GM23338 (cell line): ENCODE data around the gene SCN4B. TPM values are rescaled to one million over a fixed set of nuclear protein-coding genes. Genes with fewer than 3 reads are reported as not detected.

ENCODE experiments used
- ATAC-seq: fragments of 200-7000 bp; cut with Tn5 transposase; 3 replicates; pipeline ENCODE4 v1.9.1; 2020
- DNase-seq: peaks from one replicate; pipeline ENCODE4 v3.0.0-alpha.2; 2015; ENCODE audit warnings: low spot score
- H2AFZ ChIP-seq: fragments of 200-600 bp; sonication (generic); 2 replicates; pipeline ENCODE4 v1.8.0; 2016; ENCODE audit warnings: antibody characterized with exemption, mild to moderate bottlenecking, moderate library complexity
- H3F3A ChIP-seq: fragments of 200-600 bp; sonication (generic); replicated peaks from 2 replicates; pipeline ENCODE4 v1.8.0; 2017; ENCODE audit warnings: antibody characterized with exemption, mixed run types, low read depth
- H3K27ac ChIP-seq: fragments of 200-600 bp; sonication (generic); 2 replicates; pipeline ENCODE4 v1.6.1; 2016; ENCODE audit warnings: low read depth
- H3K27me3 ChIP-seq: fragments of 200-600 bp; sonication (generic); 2 replicates; pipeline ENCODE4 v1.8.0; 2016; ENCODE audit warnings: mild to moderate bottlenecking, mixed run types, moderate library complexity; ENCODE audit not compliant: insufficient read depth
- H3K36me3 ChIP-seq: fragments of 200-600 bp; sonication (generic); 2 replicates; pipeline ENCODE4 v1.8.0; 2016; ENCODE audit warnings: mild to moderate bottlenecking; ENCODE audit not compliant: insufficient read depth
- H3K4me1 ChIP-seq: fragments of 200-600 bp; sonication (generic); 2 replicates; pipeline ENCODE4 v1.8.0; 2016; ENCODE audit warnings: mild to moderate bottlenecking, moderate library complexity; ENCODE audit not compliant: insufficient read depth
- H3K4me2 ChIP-seq: fragments of 200-600 bp; sonication (generic); 2 replicates; pipeline ENCODE4 v1.7.1; 2017; ENCODE audit warnings: mixed run types
- H3K4me3 ChIP-seq: fragments of 200-600 bp; sonication (generic); 2 replicates; pipeline ENCODE4 v1.6.1; 2016; ENCODE audit warnings: mixed run types
- H3K79me2 ChIP-seq: fragments of 200-600 bp; sonication (generic); replicated peaks from 2 replicates; pipeline ENCODE4 v1.8.0; 2017; ENCODE audit warnings: mild to moderate bottlenecking; ENCODE audit not compliant: insufficient read depth
- H3K9me2 ChIP-seq: fragments of 200-600 bp; sonication (generic); 2 replicates; pipeline ENCODE4 v1.8.0; 2017; ENCODE audit not compliant: insufficient read depth
- H4K20me1 ChIP-seq: fragments of 200-600 bp; sonication (generic); replicated peaks from 2 replicates; pipeline ENCODE4 v1.8.0; 2017; ENCODE audit warnings: mild to moderate bottlenecking; ENCODE audit not compliant: insufficient read depth
- H3K27ac Mint-ChIP-seq: 2 replicates; pipeline ENCODE4 v1.8.0; 2020; ENCODE audit warnings: inconsistent platforms, mild to moderate bottlenecking, moderate library complexity, mixed read lengths
- H3K27me3 Mint-ChIP-seq: 3 replicates; pipeline ENCODE4 v1.8.0; 2022; ENCODE audit warnings: low read depth, mild to moderate bottlenecking, moderate library complexity, mixed read lengths, inconsistent platforms; ENCODE audit not compliant: insufficient read depth, poor library complexity
- H3K36me3 Mint-ChIP-seq: 3 replicates; pipeline ENCODE4 v1.8.0; 2021; ENCODE audit warnings: low read depth, mild to moderate bottlenecking, inconsistent platforms, moderate library complexity, mixed read lengths
- H3K4me1 Mint-ChIP-seq: 3 replicates; pipeline ENCODE4 v1.8.0; 2020; ENCODE audit warnings: mild to moderate bottlenecking, inconsistent platforms, mixed read lengths
- H3K4me3 Mint-ChIP-seq: 3 replicates; pipeline ENCODE4 v1.8.0; 2021; ENCODE audit warnings: moderate library complexity, mild to moderate bottlenecking, inconsistent platforms, mixed read lengths
- H3K9me3 Mint-ChIP-seq: 3 replicates; pipeline ENCODE4 v1.8.0; 2020; ENCODE audit warnings: moderate library complexity, mild to moderate bottlenecking, inconsistent platforms, mixed read lengths
- CREB1 ChIP-seq: fragments of 250-450 bp; sonication (Bioruptor Pico); IDR thresholded peaks from 2 replicates; pipeline ENCODE4 v1.5.0; 2020; ENCODE audit warnings: low read depth, mild to moderate bottlenecking, moderate library complexity
- CTCF ChIP-seq, 2 experiments: fragments of 200-600 bp in 1 of 2; sonication (generic) in 1 of 2; conservative IDR thresholded peaks; 2 replicates each; pipeline versions ENCODE4 v1.5.1 to v1.6.1; 2016 to 2017; ENCODE audit warnings: antibody characterized with exemption in 2 of 2, low read depth in 2 of 2, mild to moderate bottlenecking in 2 of 2, moderate library complexity in 1 of 2
- ETS1 ChIP-seq: IDR thresholded peaks from 2 replicates; pipeline ENCODE4 v1.6.1; 2016; ENCODE audit warnings: antibody characterized with exemption
- EZH2 ChIP-seq: fragments of 200-600 bp; sonication (generic); IDR thresholded peaks from one replicate; pipeline ENCODE4 v1.8.0; 2017; ENCODE audit warnings: antibody characterized with exemption, mild to moderate bottlenecking, low read depth; ENCODE audit not compliant: unreplicated experiment
- JUNB ChIP-seq: IDR thresholded peaks from one replicate; pipeline ENCODE4 v1.6.1; 2016; ENCODE audit warnings: antibody characterized with exemption; ENCODE audit not compliant: unreplicated experiment
- NANOG ChIP-seq: IDR thresholded peaks from 2 replicates; pipeline ENCODE4 v1.6.1; 2016; ENCODE audit warnings: antibody characterized with exemption, borderline replicate concordance
- POLR2AphosphoS5 ChIP-seq: IDR thresholded peaks from 2 replicates; pipeline ENCODE4 v1.6.1; 2016; ENCODE audit warnings: antibody characterized with exemption, low read depth
- REST ChIP-seq: IDR thresholded peaks from one replicate; pipeline ENCODE4 v1.6.1; 2018; ENCODE audit warnings: antibody characterized with exemption; ENCODE audit not compliant: unreplicated experiment
- ZNF114 ChIP-seq: fragments of 250-450 bp; sonication (Bioruptor Pico); IDR thresholded peaks from 2 replicates; pipeline ENCODE4 v1.5.0; 2020; ENCODE audit warnings: mild to moderate bottlenecking, moderate library complexity
- ZNF331 ChIP-seq: fragments of 250-450 bp; sonication (Bioruptor Pico); IDR thresholded peaks from 2 replicates; pipeline ENCODE4 v1.5.0; 2020; ENCODE audit warnings: low read depth, mild to moderate bottlenecking, moderate library complexity
- polyA plus RNA-seq: library from polyadenylated mRNA; unstranded; fragments of >200 nt; fragmentation: Nextera tagmentation; extraction: Ambion mirVana; gene quantifications from 2 replicates; pipeline ENCODE4 v1.2.1, GENCODE V29; 2016
- total RNA-seq: library from RNA; depleted of rRNA; stranded (reverse); fragments of >200 nt; shearing (Covaris generic); gene quantifications from 2 replicates; pipeline ENCODE4 v1.2.3, GENCODE V29; 2014

The SCN4B gene
- total and polyA plus RNA-seq, 2 experiments from 2014 or later, result 0.45 to 3.0 TPM

DNA sequence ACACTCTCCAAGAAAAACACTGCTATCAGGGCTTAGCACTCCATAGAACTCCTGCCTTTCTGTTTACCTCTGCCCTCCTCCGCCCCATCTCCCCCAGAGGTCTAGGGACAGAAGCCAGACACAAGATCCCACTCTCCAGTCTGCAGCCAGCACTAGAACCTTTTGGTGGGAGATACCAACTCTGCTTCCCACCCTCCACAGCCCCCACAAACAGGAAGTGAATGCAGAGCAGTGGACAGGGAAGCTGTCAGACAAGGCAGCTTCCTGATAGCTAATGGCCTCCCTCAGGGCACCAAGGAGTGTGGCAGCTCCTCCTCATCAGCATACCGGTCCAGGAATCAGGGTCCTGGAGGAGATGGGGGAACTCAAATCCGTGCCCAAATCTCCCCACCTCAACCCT is 5.1 kb downstream of the SCN4B start:
- no peaks in the 10 kb centered on the region for H3F3A ChIP-seq
- TF ChIP-seq CREB1 (CRISPR knock-in tag) (no peak), CTCF (conservative IDR thresholded peaks at IDR 0.05; ENCODE audit: low read depth in 2 of 2) (no peak)
- H2AFZ ChIP-seq, result no peak overlapping the region
- Mint-ChIP-seq H3K27me3 (peaks cover 47% of the 10 kb centered on the region), H3K4me3 (peak overlapping the region; percentile 15; the same call in 1 of the 3 replicates), H3K9me3 (no peaks in the 10 kb centered on the region), H3K27ac (no peak overlapping the region), H3K4me1 (peaks cover 43% of the 10 kb centered on the region), H3K36me3 (no peaks in the 10 kb centered on the region)
- H4K20me1 ChIP-seq, result 0 out of 2 replicates have a peak, but pooled peaks cover 3% of the 10 kb centered on the region
- H3K27ac ChIP-seq, result no peak overlapping the region
- H3K4me2 ChIP-seq, result peak overlapping the region; percentile 55; the same call in 1 of the 2 replicates
- no peak overlapping the region for H3K4me3 ChIP-seq
- H3K36me3 ChIP-seq, result no peaks in the 10 kb centered on the region
- ATAC-seq (no peak), DNase-seq (no peak)
- H3K79me2 ChIP-seq, result no peaks in the 10 kb centered on the region
- no peaks in the 10 kb centered on the region for H3K9me2 ChIP-seq
- peaks cover 89% of the 10 kb centered on the region for H3K27me3 ChIP-seq
- H3K4me1 ChIP-seq, result peaks cover 35% of the 10 kb centered on the region

- Mint-ChIP-seq H3K36me3 (no peaks in the 10 kb centered on the region), H3K4me1 (peaks cover 41% of the 10 kb centered on the region), H3K9me3 (no peaks in the 10 kb centered on the region), H3K4me3 (peak overlapping the region; percentile 70), H3K27ac (no peak overlapping the region), H3K27me3 (peaks cover 44% of the 10 kb centered on the region)
- H3K4me3 ChIP-seq, result peak overlapping the region; percentile 76
- no peaks in the 10 kb centered on the region for H3F3A ChIP-seq
- H3K9me2 ChIP-seq, result no peaks in the 10 kb centered on the region
- no peak overlapping the region for H2AFZ ChIP-seq
- ATAC-seq, result no peak
- H3K27ac ChIP-seq, result no peak overlapping the region
- no peaks in the 10 kb centered on the region for H3K36me3 ChIP-seq
- H3K4me2 ChIP-seq, result peak overlapping the region; percentile 86
- peaks cover 31% of the 10 kb centered on the region for H3K4me1 ChIP-seq
- H4K20me1 ChIP-seq, result 0 out of 2 replicates have a peak, but pooled peaks cover 3% of the 10 kb centered on the region
- no peaks in the 10 kb centered on the region for H3K79me2 ChIP-seq
- DNase-seq, result no peak
- peaks cover 84% of the 10 kb centered on the region for H3K27me3 ChIP-seq
- TF ChIP-seq JUNB, result no peak
- TF ChIP-seq NANOG, result no peak
- TF ChIP-seq POLR2AphosphoS5, result no peak
- TF ChIP-seq ZNF331 (CRISPR knock-in tag), result no peak
- TF ChIP-seq EZH2, result no peak
- no peak for TF ChIP-seq ETS1
- TF ChIP-seq ZNF114 (CRISPR knock-in tag), result no peak
- TF ChIP-seq REST, result no peak
- no peak for TF ChIP-seq CREB1 (CRISPR knock-in tag)
These were observed 6.1 kb downstream of the SCN4B start for GRCh38 chr11:118146554-118146953.
